Ramos (cell line): ENCODE results near the gene CFAP54.

Experiments
- in situ Hi-C: fragments of 300-500 bp; cut with MboI; formaldehyde crosslinking; loops from one replicate; pipeline ENCODE4 v1.14.3; 2022; ENCODE audit warnings: low sequenced_read_pairs; ENCODE audit not compliant: unreplicated experiment

CFAP54 gene

GRCh38 chr12:96870946-96871345 is 381.6 kb downstream of the CFAP54 start:
- in situ Hi-C loops, result no loop called here

GRCh38 chr12:96872961-96873360 is 383.6 kb downstream of the CFAP54 start:
- in situ Hi-C loops, result no loop called here

- in situ Hi-C loops, result no loop called here
These were observed 384.8 kb downstream of the CFAP54 start for GRCh38 chr12:96874211-96874610.

- in situ Hi-C loops, result no loop called here
These were observed 387.6 kb downstream of the CFAP54 start for GRCh38 chr12:96876966-96877365.

GRCh38 chr12:96878704-96879103 is 389.3 kb downstream of the CFAP54 start:
- in situ Hi-C loops, result no loop called here

GRCh38 chr12:96879301-96879700 is 389.9 kb downstream of the CFAP54 start:
- in situ Hi-C loops, result no loop called here

GRCh38 chr12:96880220-96880619 is 390.8 kb downstream of the CFAP54 start:
- in situ Hi-C loops, result no loop called here

- in situ Hi-C loops, result no loop called here
These were observed 392.2 kb downstream of the CFAP54 start for GRCh38 chr12:96881608-96882007.

GRCh38 chr12:96882862-96883261 is 393.5 kb downstream of the CFAP54 start:
- in situ Hi-C loops, result no loop called here

- in situ Hi-C loops, result no loop called here
These were observed 394.2 kb downstream of the CFAP54 start for GRCh38 chr12:96883571-96883970.

GRCh38 chr12:96886998-96887677 is 397.8 kb downstream of the CFAP54 start:
- in situ Hi-C loops, result no loop called here

GRCh38 chr12:96889273-96889933 is 400.0 kb downstream of the CFAP54 start:
- in situ Hi-C loops, result no loop called here

- in situ Hi-C loops, result no loop called here
These were observed 401.0 kb downstream of the CFAP54 start for GRCh38 chr12:96890331-96890730.

- in situ Hi-C loops, result no loop called here
These were observed 402.7 kb downstream of the CFAP54 start for GRCh38 chr12:96892104-96892503.

GRCh38 chr12:96897421-96897820 is 408.0 kb downstream of the CFAP54 start:
- in situ Hi-C loops, result no loop called here

GRCh38 chr12:96901175-96901574 is 411.8 kb downstream of the CFAP54 start:
- in situ Hi-C loops, result no loop called here

- in situ Hi-C loops, result no loop called here
These were observed 412.7 kb downstream of the CFAP54 start for GRCh38 chr12:96902076-96902475.

GRCh38 chr12:96906498-96906848 is 417.1 kb downstream of the CFAP54 start:
- in situ Hi-C loops, result no loop called here

GRCh38 chr12:96906849-96907670 is 417.7 kb downstream of the CFAP54 start, which contains the start of gene NEDD1:
Gene NEDD1 (plus strand): TSS chr12:96907257. CDS start chr12:96909760, 2,503 bp downstream.
- in situ Hi-C loops, result no loop called here

- in situ Hi-C loops, result no loop called here
These were observed 418.5 kb downstream of the CFAP54 start for GRCh38 chr12:96907671-96908422.

GRCh38 chr12:96908423-96908675 is 419.0 kb downstream of the CFAP54 start:
- in situ Hi-C loops, result no loop called here
